Uterus (tissue), 2 donors: ENCODE results near the gene MUC5B.

ENCODE experiments used
- CTCF ChIP-seq, 4 experiments: fragments of 200-600 bp in 2 of 4; fragments of 450-650 bp in 2 of 4; sonication (generic) in 2 of 4; IDR thresholded peaks; one replicate each; pipeline ENCODE4 v1.5.1; 2016 to 2019; ENCODE audit warnings: antibody characterized with exemption in 4 of 4, mild to moderate bottlenecking in 2 of 4, moderate library complexity in 1 of 4
- POLR2A ChIP-seq, 2 donors: fragments of 450-650 bp; IDR thresholded peaks; one replicate each; pipeline ENCODE4 v1.6.1; 2016; ENCODE audit warnings: antibody characterized with exemption in 2 of 2, mild to moderate bottlenecking in 1 of 2, moderate library complexity in 1 of 2

GRCh38 chr11:1292018-1292643 lies 69.3 kb downstream of the MUC5B start:
- TF ChIP-seq CTCF (IDR thresholded peaks at IDR 0.05) (no peak), POLR2A (IDR thresholded peaks at IDR 0.05) (no peak)
